H1 (cell line): Measurements from ENCODE around the gene DYSF. TPM values are rescaled to one million over a fixed set of nuclear protein-coding genes. Genes with fewer than 3 reads are reported as not detected.

Experiments
- BCL11A ChIP-seq, 2 experiments: IDR thresholded peaks; one replicate each; pipeline ENCODE4 v1.6.1; 2011; ENCODE audit warnings: low read depth in 2 of 2, low read length in 2 of 2, mild to moderate bottlenecking in 2 of 2
- EP300 ChIP-seq, 2 experiments: IDR thresholded peaks; 1 replicate in 1 of 2; 2 replicates in 1 of 2; pipeline ENCODE4 v1.6.1; 2011 to 2012; ENCODE audit warnings: low read depth in 2 of 2, low read length in 2 of 2, mild to moderate bottlenecking in 2 of 2, borderline replicate concordance in 1 of 2, inconsistent platforms in 1 of 2, moderate library complexity in 1 of 2
- POU5F1 ChIP-seq: IDR thresholded peaks from 2 replicates; pipeline ENCODE4 v1.6.1; 2011; ENCODE audit warnings: low read depth, mild to moderate bottlenecking, low read length, moderate library complexity
- SRF ChIP-seq: IDR thresholded peaks from 2 replicates; pipeline ENCODE4 v1.6.1; 2011; ENCODE audit warnings: mild to moderate bottlenecking, low read depth, low read length, moderate library complexity
- TAF1 ChIP-seq: IDR thresholded peaks from 2 replicates; pipeline ENCODE4 v1.6.1; 2011; ENCODE audit warnings: mild to moderate bottlenecking, low read depth, low read length
- polyA plus RNA-seq, 7 experiments: library from polyadenylated mRNA; depleted of rRNA in 3 of 7; stranded (reverse) in 5 of 7; unstranded in 2 of 7; fragments of >200 nt in 5 of 7; fragments of 200-250 nt in 2 of 7; gene quantifications; 1 replicate in 5 of 7; 2 replicates in 1 of 7; 4 replicates in 1 of 7; pipeline versions ENCODE4 v1.2.1 to v1.2.3, GENCODE V29; 2011 to 2013; ENCODE audit warnings: missing spikeins in 2 of 7, mixed read lengths in 2 of 7
- total RNA-seq: library from RNA; stranded (reverse); fragmentation: NEBNext Ultra II Directional; extraction: Animal tissue kit (Norgen Biotek cat#: 25700); gene quantifications from 2 replicates; pipeline ENCODE4 v1.2.1, GENCODE V29; 2021
- TF ChIP-seq, protein P1 (sequence below): fragments of 300-600 bp; sonication (generic); IDR thresholded peaks from 2 replicates; pipeline ENCODE4 v1.7.1; 2012; ENCODE audit warnings: low read length, moderate library complexity, mild to moderate bottlenecking, inconsistent platforms; ENCODE audit not compliant: insufficient replicate concordance
- TF ChIP-seq, protein P2 (sequence below): IDR thresholded peaks from 2 replicates; pipeline ENCODE4 v1.6.1; 2012; ENCODE audit warnings: low read length, inconsistent platforms
- TF ChIP-seq, protein P3 (sequence below): IDR thresholded peaks from 2 replicates; pipeline ENCODE4 v1.6.1; 2011; ENCODE audit warnings: low read depth, mild to moderate bottlenecking, low read length; ENCODE audit not compliant: insufficient read depth

Gene DYSF
- total and polyA plus RNA-seq, 2 of the 8 experiments (the other 6 are each of a cell fraction or from before 2014, with no cell fraction given) = 5.8 to 7.1 TPM

DNA sequence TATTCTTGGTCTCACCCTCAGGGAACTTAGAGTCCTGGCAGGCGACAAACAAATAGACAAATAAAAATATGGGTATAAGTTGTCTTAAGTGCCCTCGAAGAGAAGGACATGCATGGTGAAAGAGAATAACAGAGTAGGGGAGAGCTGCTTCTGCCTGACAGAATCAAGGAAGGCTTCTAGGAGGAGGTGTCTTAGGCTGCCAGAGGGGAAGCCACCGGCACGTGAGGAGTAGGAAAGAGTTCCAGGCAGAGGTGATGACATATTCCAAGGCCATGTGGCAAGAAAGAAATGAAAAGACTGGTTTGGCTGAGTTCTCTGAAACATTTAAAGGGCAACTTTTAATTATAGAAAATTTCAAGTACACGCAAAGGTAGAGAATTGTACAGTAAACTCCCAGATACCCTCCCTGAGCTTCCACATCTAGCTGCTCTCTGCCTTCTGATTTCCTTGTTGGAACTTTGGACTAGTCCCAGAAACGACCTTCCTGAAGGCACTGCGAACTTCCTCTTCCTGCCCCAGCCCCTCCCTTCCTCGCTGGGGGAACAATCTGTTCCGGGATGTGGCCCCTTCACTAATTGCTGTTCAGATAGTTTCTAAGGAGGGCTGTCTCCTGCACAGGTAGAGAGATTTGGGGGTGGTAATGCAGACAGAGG lies 91.7 kb downstream of the DYSF start (continued):
- TF ChIP-seq, protein P1, sequence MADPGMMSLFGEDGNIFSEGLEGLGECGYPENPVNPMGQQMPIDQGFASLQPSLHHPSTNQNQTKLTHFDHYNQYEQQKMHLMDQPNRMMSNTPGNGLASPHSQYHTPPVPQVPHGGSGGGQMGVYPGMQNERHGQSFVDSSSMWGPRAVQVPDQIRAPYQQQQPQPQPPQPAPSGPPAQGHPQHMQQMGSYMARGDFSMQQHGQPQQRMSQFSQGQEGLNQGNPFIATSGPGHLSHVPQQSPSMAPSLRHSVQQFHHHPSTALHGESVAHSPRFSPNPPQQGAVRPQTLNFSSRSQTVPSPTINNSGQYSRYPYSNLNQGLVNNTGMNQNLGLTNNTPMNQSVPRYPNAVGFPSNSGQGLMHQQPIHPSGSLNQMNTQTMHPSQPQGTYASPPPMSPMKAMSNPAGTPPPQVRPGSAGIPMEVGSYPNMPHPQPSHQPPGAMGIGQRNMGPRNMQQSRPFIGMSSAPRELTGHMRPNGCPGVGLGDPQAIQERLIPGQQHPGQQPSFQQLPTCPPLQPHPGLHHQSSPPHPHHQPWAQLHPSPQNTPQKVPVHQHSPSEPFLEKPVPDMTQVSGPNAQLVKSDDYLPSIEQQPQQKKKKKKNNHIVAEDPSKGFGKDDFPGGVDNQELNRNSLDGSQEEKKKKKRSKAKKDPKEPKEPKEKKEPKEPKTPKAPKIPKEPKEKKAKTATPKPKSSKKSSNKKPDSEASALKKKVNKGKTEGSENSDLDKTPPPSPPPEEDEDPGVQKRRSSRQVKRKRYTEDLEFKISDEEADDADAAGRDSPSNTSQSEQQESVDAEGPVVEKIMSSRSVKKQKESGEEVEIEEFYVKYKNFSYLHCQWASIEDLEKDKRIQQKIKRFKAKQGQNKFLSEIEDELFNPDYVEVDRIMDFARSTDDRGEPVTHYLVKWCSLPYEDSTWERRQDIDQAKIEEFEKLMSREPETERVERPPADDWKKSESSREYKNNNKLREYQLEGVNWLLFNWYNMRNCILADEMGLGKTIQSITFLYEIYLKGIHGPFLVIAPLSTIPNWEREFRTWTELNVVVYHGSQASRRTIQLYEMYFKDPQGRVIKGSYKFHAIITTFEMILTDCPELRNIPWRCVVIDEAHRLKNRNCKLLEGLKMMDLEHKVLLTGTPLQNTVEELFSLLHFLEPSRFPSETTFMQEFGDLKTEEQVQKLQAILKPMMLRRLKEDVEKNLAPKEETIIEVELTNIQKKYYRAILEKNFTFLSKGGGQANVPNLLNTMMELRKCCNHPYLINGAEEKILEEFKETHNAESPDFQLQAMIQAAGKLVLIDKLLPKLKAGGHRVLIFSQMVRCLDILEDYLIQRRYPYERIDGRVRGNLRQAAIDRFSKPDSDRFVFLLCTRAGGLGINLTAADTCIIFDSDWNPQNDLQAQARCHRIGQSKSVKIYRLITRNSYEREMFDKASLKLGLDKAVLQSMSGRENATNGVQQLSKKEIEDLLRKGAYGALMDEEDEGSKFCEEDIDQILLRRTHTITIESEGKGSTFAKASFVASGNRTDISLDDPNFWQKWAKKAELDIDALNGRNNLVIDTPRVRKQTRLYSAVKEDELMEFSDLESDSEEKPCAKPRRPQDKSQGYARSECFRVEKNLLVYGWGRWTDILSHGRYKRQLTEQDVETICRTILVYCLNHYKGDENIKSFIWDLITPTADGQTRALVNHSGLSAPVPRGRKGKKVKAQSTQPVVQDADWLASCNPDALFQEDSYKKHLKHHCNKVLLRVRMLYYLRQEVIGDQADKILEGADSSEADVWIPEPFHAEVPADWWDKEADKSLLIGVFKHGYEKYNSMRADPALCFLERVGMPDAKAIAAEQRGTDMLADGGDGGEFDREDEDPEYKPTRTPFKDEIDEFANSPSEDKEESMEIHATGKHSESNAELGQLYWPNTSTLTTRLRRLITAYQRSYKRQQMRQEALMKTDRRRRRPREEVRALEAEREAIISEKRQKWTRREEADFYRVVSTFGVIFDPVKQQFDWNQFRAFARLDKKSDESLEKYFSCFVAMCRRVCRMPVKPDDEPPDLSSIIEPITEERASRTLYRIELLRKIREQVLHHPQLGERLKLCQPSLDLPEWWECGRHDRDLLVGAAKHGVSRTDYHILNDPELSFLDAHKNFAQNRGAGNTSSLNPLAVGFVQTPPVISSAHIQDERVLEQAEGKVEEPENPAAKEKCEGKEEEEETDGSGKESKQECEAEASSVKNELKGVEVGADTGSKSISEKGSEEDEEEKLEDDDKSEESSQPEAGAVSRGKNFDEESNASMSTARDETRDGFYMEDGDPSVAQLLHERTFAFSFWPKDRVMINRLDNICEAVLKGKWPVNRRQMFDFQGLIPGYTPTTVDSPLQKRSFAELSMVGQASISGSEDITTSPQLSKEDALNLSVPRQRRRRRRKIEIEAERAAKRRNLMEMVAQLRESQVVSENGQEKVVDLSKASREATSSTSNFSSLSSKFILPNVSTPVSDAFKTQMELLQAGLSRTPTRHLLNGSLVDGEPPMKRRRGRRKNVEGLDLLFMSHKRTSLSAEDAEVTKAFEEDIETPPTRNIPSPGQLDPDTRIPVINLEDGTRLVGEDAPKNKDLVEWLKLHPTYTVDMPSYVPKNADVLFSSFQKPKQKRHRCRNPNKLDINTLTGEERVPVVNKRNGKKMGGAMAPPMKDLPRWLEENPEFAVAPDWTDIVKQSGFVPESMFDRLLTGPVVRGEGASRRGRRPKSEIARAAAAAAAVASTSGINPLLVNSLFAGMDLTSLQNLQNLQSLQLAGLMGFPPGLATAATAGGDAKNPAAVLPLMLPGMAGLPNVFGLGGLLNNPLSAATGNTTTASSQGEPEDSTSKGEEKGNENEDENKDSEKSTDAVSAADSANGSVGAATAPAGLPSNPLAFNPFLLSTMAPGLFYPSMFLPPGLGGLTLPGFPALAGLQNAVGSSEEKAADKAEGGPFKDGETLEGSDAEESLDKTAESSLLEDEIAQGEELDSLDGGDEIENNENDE = no peak
- TF ChIP-seq EP300 (IDR thresholded peaks at IDR 0.05; ENCODE audit: borderline replicate concordance in 1 of 2, low read depth in 2 of 2, low read length in 2 of 2) = no peak
- TF ChIP-seq SRF = no peak
- no peak for TF ChIP-seq POU5F1
- TF ChIP-seq, protein P2, sequence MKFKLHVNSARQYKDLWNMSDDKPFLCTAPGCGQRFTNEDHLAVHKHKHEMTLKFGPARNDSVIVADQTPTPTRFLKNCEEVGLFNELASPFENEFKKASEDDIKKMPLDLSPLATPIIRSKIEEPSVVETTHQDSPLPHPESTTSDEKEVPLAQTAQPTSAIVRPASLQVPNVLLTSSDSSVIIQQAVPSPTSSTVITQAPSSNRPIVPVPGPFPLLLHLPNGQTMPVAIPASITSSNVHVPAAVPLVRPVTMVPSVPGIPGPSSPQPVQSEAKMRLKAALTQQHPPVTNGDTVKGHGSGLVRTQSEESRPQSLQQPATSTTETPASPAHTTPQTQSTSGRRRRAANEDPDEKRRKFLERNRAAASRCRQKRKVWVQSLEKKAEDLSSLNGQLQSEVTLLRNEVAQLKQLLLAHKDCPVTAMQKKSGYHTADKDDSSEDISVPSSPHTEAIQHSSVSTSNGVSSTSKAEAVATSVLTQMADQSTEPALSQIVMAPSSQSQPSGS = no peak
- TF ChIP-seq, protein P3, sequence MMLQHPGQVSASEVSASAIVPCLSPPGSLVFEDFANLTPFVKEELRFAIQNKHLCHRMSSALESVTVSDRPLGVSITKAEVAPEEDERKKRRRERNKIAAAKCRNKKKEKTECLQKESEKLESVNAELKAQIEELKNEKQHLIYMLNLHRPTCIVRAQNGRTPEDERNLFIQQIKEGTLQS = no peak
- no peak for TF ChIP-seq BCL11A (IDR thresholded peaks at IDR 0.05; ENCODE audit: low read depth in 2 of 2, low read length in 2 of 2)
- TF ChIP-seq TAF1 = no peak
